Epithelial cell of proximal tubule (primary cell): ENCODE data around the gene ECI1. TPM values are rescaled to one million over a fixed set of nuclear protein-coding genes. Genes with fewer than 3 reads are reported as not detected.

Experiments
- DNase-seq: peaks from one replicate; pipeline ENCODE4 v3.0.0-alpha.2; 2011; ENCODE audit warnings: low read depth
- H3K4me3 ChIP-seq: 2 replicates; pipeline ENCODE4 v1.5.1; 2011; ENCODE audit warnings: low read depth, mild to moderate bottlenecking, low read length
- CTCF ChIP-seq: conservative IDR thresholded peaks from 2 replicates; pipeline ENCODE4 v1.5.1; 2012; ENCODE audit warnings: low read depth, mild to moderate bottlenecking, low read length
- total RNA-seq: library from RNA; depleted of rRNA; stranded (reverse); fragments of >200 nt; gene quantifications from 2 replicates; pipeline ENCODE4 v1.2.3, GENCODE V29; 2015

Gene ECI1
- total RNA-seq, 1 donor from 2014 or later = 94.6 TPM

- TF ChIP-seq CTCF = no peak
- no peak overlapping the region for H3K4me3 ChIP-seq
- no peak for DNase-seq
Observed at GRCh38 chr16:2285731-2286191, 34.4 kb upstream of the ECI1 start.

GRCh38 chr16:2284797-2285576, 33.6 kb upstream of the ECI1 start:
- TF ChIP-seq CTCF = no peak
- DNase-seq = no peak
- H3K4me3 ChIP-seq = no peak overlapping the region

- DNase-seq = no peak
- TF ChIP-seq CTCF = no peak
- H3K4me3 ChIP-seq = no peak overlapping the region
Observed at GRCh38 chr16:2284001-2284770, 32.8 kb upstream of the ECI1 start.

GRCh38 chr16:2282866-2283555, 31.6 kb upstream of the ECI1 start:
- no peak overlapping the region for H3K4me3 ChIP-seq
- TF ChIP-seq CTCF = no peak
- DNase-seq = no peak

GRCh38 chr16:2282262-2282661, 30.9 kb upstream of the ECI1 start:
- H3K4me3 ChIP-seq = no peak overlapping the region
- no peak for DNase-seq
- no peak for TF ChIP-seq CTCF

- DNase-seq = no peak
- no peak for TF ChIP-seq CTCF
- H3K4me3 ChIP-seq = no peak overlapping the region
Observed at GRCh38 chr16:2280981-2281542, 29.7 kb upstream of the ECI1 start.
